ENCODE measurements around the gene ESYT3. TPM values are rescaled to one million over a fixed set of nuclear protein-coding genes. Genes with fewer than 3 reads are reported as not detected.

ESYT3 gene
- total RNA-seq, 2 donors from 2014 or later, result 2.0 to 6.0 TPM

- H3K9me3 ChIP-seq, result no peaks in the 10 kb centered on the region
- no peak for DNase-seq
- intact Hi-C loops (cut with DNase I), result no loop called here
Observed at GRCh38 chr3:138459619-138460535, 25.5 kb downstream of the ESYT3 start.

GRCh38 chr3:138460536-138461205 is 26.3 kb downstream of the ESYT3 start:
- no peak for TF ChIP-seq POLR2A (IDR thresholded peaks at IDR 0.05)
- TF ChIP-seq CTCF (IDR thresholded peaks at IDR 0.05), result no peak
- Histone ChIP-seq H3K4me1 (no peaks in the 10 kb centered on the region), H3K27me3 (no peaks in the 10 kb centered on the region), H3K9me3 (no peaks in the 10 kb centered on the region), H3K4me3 (no peak overlapping the region), H3K27ac (no peak overlapping the region), H3K36me3 (replicated peaks in 1 of 2; ENCODE audit: insufficient read depth in 1 of 2, low read depth in 2 of 2) (no peaks in the 10 kb centered on the region)
- no peak for DNase-seq
- intact Hi-C loops (cut with DNase I), result no loop called here
- ATAC-seq, result no peak
- WGBS, 2 donors, result 76 to 77% methylated on average over 3 to 8 of the region's 8 CpGs

More at GRCh38 chr3:138459619-138460535, 25.5 kb downstream of the ESYT3 start:
- WGBS, 2 donors, result 46 to 81% methylated on average over 3 to 14 of the region's 15 CpGs
- Histone ChIP-seq H3K36me3 (replicated peaks in 1 of 2; ENCODE audit: insufficient read depth in 1 of 2, low read depth in 2 of 2) (no peaks in the 10 kb centered on the region), H3K27ac (no peak overlapping the region), H3K27me3 (no peaks in the 10 kb centered on the region), H3K4me1 (no peaks in the 10 kb centered on the region), H3K4me3 (no peak overlapping the region)
- no peak for ATAC-seq
- TF ChIP-seq CTCF (IDR thresholded peaks at IDR 0.05) (no peak), POLR2A (IDR thresholded peaks at IDR 0.05) (no peak)

GRCh38 chr3:138461246-138461645 is 26.8 kb downstream of the ESYT3 start:
- WGBS, 2 donors, result 56 to 63% methylated on average over 4 to 5 of the region's 5 CpGs
- Histone ChIP-seq H3K27me3 (no peaks in the 10 kb centered on the region), H3K27ac (no peak overlapping the region), H3K36me3 (replicated peaks in 1 of 2; ENCODE audit: insufficient read depth in 1 of 2, low read depth in 2 of 2) (no peaks in the 10 kb centered on the region), H3K4me3 (no peak overlapping the region), H3K9me3 (no peaks in the 10 kb centered on the region), H3K4me1 (no peaks in the 10 kb centered on the region)
- DNase-seq (peak in 1 of 4 donors; percentile 2), ATAC-seq (no peak)
- no peak for TF ChIP-seq POLR2A (IDR thresholded peaks at IDR 0.05)
- TF ChIP-seq CTCF (IDR thresholded peaks at IDR 0.05), result no peak
- intact Hi-C loops (cut with DNase I), result no loop called here

- DNase-seq (peak in 1 of 4 donors; percentile 0), ATAC-seq (no peak)
- no peak for TF ChIP-seq POLR2A (IDR thresholded peaks at IDR 0.05)
- TF ChIP-seq CTCF (IDR thresholded peaks at IDR 0.05), result no peak
- Histone ChIP-seq H3K27me3 (no peaks in the 10 kb centered on the region), H3K27ac (no peak overlapping the region), H3K36me3 (replicated peaks in 1 of 2; ENCODE audit: insufficient read depth in 1 of 2, low read depth in 2 of 2) (no peaks in the 10 kb centered on the region), H3K4me1 (no peaks in the 10 kb centered on the region), H3K9me3 (no peaks in the 10 kb centered on the region), H3K4me3 (no peak overlapping the region)
- intact Hi-C loops (cut with DNase I), result no loop called here
- WGBS, 2 donors, result 79 to 85% methylated on average over 3 to 4 of the region's 4 CpGs
Observed at GRCh38 chr3:138461896-138462295, 27.5 kb downstream of the ESYT3 start.

Measured in body of pancreas (tissue), 4 donors.